ENCODE data around the gene SPPL3.

Gene SPPL3

DNA sequence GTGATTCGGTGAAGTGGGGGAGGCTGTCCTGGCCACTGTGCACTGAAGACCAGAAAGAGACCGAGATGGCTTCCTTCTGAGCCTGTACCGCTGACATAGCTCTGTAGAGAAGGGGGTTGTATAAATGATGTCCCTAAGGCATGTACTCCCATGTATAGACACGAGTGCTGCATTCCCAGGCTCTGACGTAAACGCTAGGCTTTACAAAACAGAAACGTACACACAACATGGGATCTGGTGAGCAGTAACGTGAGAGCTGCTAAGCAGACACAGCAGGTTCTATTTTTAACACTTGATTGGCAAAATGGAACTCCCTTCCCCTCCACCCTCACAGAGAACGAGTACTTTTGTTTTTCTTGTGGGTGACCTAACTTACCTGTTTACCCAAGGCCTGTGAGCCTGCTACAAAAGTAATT is 142.6 kb downstream of the SPPL3 start:
- no peak for ATAC-seq
- TF ChIP-seq ZC3H10 (CRISPR knock-in tag; IDR thresholded peaks at IDR 0.05) = no peak
- TF ChIP-seq, protein P1, sequence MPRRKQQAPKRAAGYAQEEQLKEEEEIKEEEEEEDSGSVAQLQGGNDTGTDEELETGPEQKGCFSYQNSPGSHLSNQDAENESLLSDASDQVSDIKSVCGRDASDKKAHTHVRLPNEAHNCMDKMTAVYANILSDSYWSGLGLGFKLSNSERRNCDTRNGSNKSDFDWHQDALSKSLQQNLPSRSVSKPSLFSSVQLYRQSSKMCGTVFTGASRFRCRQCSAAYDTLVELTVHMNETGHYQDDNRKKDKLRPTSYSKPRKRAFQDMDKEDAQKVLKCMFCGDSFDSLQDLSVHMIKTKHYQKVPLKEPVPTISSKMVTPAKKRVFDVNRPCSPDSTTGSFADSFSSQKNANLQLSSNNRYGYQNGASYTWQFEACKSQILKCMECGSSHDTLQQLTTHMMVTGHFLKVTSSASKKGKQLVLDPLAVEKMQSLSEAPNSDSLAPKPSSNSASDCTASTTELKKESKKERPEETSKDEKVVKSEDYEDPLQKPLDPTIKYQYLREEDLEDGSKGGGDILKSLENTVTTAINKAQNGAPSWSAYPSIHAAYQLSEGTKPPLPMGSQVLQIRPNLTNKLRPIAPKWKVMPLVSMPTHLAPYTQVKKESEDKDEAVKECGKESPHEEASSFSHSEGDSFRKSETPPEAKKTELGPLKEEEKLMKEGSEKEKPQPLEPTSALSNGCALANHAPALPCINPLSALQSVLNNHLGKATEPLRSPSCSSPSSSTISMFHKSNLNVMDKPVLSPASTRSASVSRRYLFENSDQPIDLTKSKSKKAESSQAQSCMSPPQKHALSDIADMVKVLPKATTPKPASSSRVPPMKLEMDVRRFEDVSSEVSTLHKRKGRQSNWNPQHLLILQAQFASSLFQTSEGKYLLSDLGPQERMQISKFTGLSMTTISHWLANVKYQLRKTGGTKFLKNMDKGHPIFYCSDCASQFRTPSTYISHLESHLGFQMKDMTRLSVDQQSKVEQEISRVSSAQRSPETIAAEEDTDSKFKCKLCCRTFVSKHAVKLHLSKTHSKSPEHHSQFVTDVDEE (CRISPR knock-in tag; IDR thresholded peaks at IDR 0.05) = no peak
- TF ChIP-seq SNAI2 (CRISPR knock-in tag; IDR thresholded peaks at IDR 0.05) = no peak
- no peak for TF ChIP-seq ESRRG (CRISPR knock-in tag; IDR thresholded peaks at IDR 0.05)
- TF ChIP-seq ZFP3 (CRISPR knock-in tag; IDR thresholded peaks at IDR 0.05) = no peak
- no peak for TF ChIP-seq ZNF70 (CRISPR knock-in tag; IDR thresholded peaks at IDR 0.05)
- no peak for TF ChIP-seq GLIS3 (CRISPR knock-in tag; IDR thresholded peaks at IDR 0.05)
- TF ChIP-seq, protein P2, sequence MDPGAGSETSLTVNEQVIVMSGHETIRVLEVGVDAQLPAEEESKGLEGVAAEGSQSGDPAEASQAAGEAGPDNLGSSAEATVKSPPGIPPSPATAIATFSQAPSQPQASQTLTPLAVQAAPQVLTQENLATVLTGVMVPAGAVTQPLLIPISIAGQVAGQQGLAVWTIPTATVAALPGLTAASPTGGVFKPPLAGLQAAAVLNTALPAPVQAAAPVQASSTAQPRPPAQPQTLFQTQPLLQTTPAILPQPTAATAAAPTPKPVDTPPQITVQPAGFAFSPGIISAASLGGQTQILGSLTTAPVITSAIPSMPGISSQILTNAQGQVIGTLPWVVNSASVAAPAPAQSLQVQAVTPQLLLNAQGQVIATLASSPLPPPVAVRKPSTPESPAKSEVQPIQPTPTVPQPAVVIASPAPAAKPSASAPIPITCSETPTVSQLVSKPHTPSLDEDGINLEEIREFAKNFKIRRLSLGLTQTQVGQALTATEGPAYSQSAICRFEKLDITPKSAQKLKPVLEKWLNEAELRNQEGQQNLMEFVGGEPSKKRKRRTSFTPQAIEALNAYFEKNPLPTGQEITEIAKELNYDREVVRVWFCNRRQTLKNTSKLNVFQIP (CRISPR knock-in tag; IDR thresholded peaks at IDR 0.05; ENCODE audit: borderline replicate concordance, low read depth) = no peak
- TF ChIP-seq, protein P3, sequence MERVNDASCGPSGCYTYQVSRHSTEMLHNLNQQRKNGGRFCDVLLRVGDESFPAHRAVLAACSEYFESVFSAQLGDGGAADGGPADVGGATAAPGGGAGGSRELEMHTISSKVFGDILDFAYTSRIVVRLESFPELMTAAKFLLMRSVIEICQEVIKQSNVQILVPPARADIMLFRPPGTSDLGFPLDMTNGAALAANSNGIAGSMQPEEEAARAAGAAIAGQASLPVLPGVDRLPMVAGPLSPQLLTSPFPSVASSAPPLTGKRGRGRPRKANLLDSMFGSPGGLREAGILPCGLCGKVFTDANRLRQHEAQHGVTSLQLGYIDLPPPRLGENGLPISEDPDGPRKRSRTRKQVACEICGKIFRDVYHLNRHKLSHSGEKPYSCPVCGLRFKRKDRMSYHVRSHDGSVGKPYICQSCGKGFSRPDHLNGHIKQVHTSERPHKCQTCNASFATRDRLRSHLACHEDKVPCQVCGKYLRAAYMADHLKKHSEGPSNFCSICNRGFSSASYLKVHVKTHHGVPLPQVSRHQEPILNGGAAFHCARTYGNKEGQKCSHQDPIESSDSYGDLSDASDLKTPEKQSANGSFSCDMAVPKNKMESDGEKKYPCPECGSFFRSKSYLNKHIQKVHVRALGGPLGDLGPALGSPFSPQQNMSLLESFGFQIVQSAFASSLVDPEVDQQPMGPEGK (CRISPR knock-in tag; IDR thresholded peaks at IDR 0.05; ENCODE audit: borderline replicate concordance) = no peak
- no peak for TF ChIP-seq BACH2 (CRISPR knock-in tag; IDR thresholded peaks at IDR 0.05; ENCODE audit: borderline replicate concordance)
- no peak for TF ChIP-seq ZNF565 (CRISPR knock-in tag; conservative IDR thresholded peaks at IDR 0.05; ENCODE audit: low read depth)

DNA sequence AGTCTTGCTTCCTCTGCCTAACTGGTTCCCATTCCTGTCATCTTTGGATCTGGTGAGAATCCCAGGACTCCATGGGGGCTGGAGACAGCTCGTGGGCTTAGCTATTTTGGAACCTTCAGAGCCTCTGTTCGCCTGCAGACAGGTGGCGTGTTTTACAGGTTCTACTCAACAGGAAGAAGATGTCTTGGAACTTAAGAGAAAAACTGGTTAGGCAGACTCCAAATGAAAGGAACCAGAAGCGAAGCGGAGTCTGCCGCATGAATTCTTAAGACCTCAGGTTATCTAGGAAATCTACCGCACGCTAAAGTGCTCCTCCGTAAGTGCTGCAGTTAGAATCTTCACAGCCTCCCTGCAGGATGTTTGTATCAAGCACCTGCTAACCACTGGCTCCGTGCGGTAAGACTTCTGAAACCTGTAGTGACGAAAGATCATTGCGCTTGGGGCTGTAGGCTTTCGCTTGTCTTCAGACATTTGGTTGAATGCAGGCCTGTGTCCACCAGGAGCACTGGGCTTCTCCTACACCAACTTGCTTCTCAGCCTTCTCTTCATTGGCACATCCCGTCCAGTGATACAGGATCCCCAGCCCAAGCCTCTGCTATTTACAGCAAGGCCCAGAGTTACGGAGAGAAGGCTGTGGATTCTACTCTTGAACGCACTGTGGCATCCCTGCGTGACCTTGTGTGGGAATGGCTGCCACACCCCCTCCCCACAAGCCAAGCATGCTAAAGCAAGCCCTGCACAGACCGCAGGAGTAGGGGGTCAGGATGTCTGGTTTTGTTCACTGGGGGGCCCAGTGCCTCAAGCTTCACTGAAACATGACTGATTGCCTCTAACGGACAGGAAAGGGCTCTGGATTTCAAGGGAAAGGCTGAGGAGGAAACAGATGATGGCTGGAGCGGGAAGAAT is 143.6 kb downstream of the SPPL3 start:
- TF ChIP-seq BACH2 (CRISPR knock-in tag; IDR thresholded peaks at IDR 0.05; ENCODE audit: borderline replicate concordance) = no peak
- no peak for TF ChIP-seq ZNF565 (CRISPR knock-in tag; conservative IDR thresholded peaks at IDR 0.05; ENCODE audit: low read depth)
- TF ChIP-seq ZC3H10 (CRISPR knock-in tag; IDR thresholded peaks at IDR 0.05) = no peak
- no peak for TF ChIP-seq ZFP3 (CRISPR knock-in tag; IDR thresholded peaks at IDR 0.05)
- no peak for TF ChIP-seq ZNF70 (CRISPR knock-in tag; IDR thresholded peaks at IDR 0.05)
- no peak for TF ChIP-seq TCF4 (CRISPR knock-in tag; IDR thresholded peaks at IDR 0.05; ENCODE audit: borderline replicate concordance)
- TF ChIP-seq, protein P4, sequence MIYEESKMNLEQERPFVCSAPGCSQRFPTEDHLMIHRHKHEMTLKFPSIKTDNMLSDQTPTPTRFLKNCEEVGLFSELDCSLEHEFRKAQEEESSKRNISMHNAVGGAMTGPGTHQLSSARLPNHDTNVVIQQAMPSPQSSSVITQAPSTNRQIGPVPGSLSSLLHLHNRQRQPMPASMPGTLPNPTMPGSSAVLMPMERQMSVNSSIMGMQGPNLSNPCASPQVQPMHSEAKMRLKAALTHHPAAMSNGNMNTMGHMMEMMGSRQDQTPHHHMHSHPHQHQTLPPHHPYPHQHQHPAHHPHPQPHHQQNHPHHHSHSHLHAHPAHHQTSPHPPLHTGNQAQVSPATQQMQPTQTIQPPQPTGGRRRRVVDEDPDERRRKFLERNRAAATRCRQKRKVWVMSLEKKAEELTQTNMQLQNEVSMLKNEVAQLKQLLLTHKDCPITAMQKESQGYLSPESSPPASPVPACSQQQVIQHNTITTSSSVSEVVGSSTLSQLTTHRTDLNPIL (CRISPR knock-in tag; IDR thresholded peaks at IDR 0.05; ENCODE audit: low read depth) = no peak
- TF ChIP-seq ARNTL (CRISPR knock-in tag; IDR thresholded peaks at IDR 0.05; ENCODE audit: borderline replicate concordance, low read depth) = no peak
- TF ChIP-seq, protein P3 (CRISPR knock-in tag; IDR thresholded peaks at IDR 0.05; ENCODE audit: borderline replicate concordance) = no peak
- no peak for TF ChIP-seq ISL1 (CRISPR knock-in tag; IDR thresholded peaks at IDR 0.05)
- no peak for TF ChIP-seq GLIS3 (CRISPR knock-in tag; IDR thresholded peaks at IDR 0.05)
- TF ChIP-seq TOX (CRISPR knock-in tag; IDR thresholded peaks at IDR 0.05; ENCODE audit: borderline replicate concordance) = no peak
- ATAC-seq = no peak

DNA sequence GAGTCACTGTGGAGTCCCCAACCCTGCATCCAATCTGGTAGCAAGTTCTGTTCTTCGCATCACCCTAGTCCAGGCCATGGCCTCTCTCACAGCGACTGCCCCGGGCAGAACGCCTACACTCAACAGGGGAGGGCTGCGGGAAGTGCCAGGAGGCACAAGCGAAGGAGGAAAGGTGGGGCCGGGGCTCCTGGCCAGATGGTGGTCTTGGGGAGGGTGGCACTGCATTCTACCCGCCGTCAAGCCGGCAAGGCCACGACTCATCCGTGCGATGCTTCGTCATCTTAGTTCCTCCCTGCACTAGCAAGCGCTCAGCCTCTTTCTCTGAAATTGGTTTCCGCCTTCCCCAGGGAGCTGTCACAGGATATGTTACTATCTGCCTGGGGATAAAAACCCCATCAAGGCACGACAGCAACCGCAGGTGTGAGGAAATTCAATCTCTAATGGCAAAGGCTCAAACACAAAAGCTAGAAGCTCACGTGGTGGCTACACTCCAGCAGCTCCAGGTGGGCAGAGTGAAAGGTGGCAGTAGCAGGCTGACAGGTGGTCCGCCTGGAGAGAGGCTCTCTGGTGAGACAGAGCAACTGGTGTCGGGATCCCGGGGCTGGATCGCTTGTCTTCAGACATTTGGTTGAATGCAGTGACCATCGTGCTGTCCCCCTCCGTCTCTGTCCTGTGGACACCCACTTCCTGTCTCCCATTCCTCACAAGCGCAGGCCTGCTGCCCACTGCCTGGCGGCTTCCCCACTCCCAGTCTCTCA is 144.4 kb downstream of the SPPL3 start:
- ATAC-seq = no peak
- TF ChIP-seq ZNF70 (CRISPR knock-in tag; IDR thresholded peaks at IDR 0.05) = no peak
- no peak for TF ChIP-seq TCF4 (CRISPR knock-in tag; IDR thresholded peaks at IDR 0.05; ENCODE audit: borderline replicate concordance)
- TF ChIP-seq PPARA (CRISPR knock-in tag; IDR thresholded peaks at IDR 0.05; ENCODE audit: borderline replicate concordance) = no peak
- TF ChIP-seq ZNF565 (CRISPR knock-in tag; conservative IDR thresholded peaks at IDR 0.05; ENCODE audit: low read depth) = no peak
- TF ChIP-seq OSR1 (CRISPR knock-in tag; IDR thresholded peaks at IDR 0.05) = no peak
- no peak for TF ChIP-seq ZC3H10 (CRISPR knock-in tag; IDR thresholded peaks at IDR 0.05)
- TF ChIP-seq CSDC2 (CRISPR knock-in tag; IDR thresholded peaks at IDR 0.05) = no peak
- TF ChIP-seq, protein P3 (CRISPR knock-in tag; IDR thresholded peaks at IDR 0.05; ENCODE audit: borderline replicate concordance) = no peak
- TF ChIP-seq, protein P4 (CRISPR knock-in tag; IDR thresholded peaks at IDR 0.05; ENCODE audit: low read depth) = no peak
- no peak for TF ChIP-seq BACH2 (CRISPR knock-in tag; IDR thresholded peaks at IDR 0.05; ENCODE audit: borderline replicate concordance)
- no peak for TF ChIP-seq ZNF8 (CRISPR knock-in tag; IDR thresholded peaks at IDR 0.05)
- no peak for TF ChIP-seq TOX (CRISPR knock-in tag; IDR thresholded peaks at IDR 0.05; ENCODE audit: borderline replicate concordance)
- no peak for TF ChIP-seq ISL1 (CRISPR knock-in tag; IDR thresholded peaks at IDR 0.05)
- no peak for TF ChIP-seq ESRRG (CRISPR knock-in tag; IDR thresholded peaks at IDR 0.05)

Measured in SK-N-SH treated with all-trans-retinoic acid at 6 μM for 48 hours (cell line).